HCT116 (cell line): ENCODE measurements around the gene MLKL. TPM values are rescaled to one million over a fixed set of nuclear protein-coding genes. Genes with fewer than 3 reads are reported as not detected.

Source experiments
- ATAC-seq: fragments of 200-7000 bp; cut with Tn5 transposase; 2 replicates; pipeline ENCODE4 v1.9.1; 2020; ENCODE audit warnings: mild to moderate bottlenecking, moderate library complexity
- BruUV-seq: library from RNA; stranded (reverse); fragments of 400-500 nt; replicated peaks from 2 replicates; lab custom pipeline; 2021; lab: Mats Ljungman, UMichigan
- CTCF ChIA-PET: fragments of 300-600 bp; sonication (Branson Sonifier 250); formaldehyde crosslinking; loops from one replicate; lab custom pipeline; 2021; ENCODE audit warnings: antibody characterized with exemption; lab: Charles Lee
- POLR2A ChIA-PET: fragments of 300-600, 350-600 bp; sonication (Branson Sonifier 250); formaldehyde crosslinking; loops from one replicate; lab custom pipeline; 2021; ENCODE audit warnings: antibody characterized with exemption; lab: Charles Lee
- RAD21 ChIA-PET, 2 experiments: fragments of 300-600 bp; sonication (Branson Sonifier 250); formaldehyde crosslinking; loops; one replicate each; lab custom pipeline; 2023; ENCODE audit warnings: low total read pairs in 2 of 2; ENCODE audit not compliant: uncharacterized antibody in 2 of 2, unreplicated experiment in 2 of 2, low non-redundant PET in 1 of 2; lab: Charles Lee
- DNase-seq: peaks from one replicate; pipeline ENCODE4 v3.0.0-alpha.2; 2010; ENCODE audit warnings: low read depth, low spot score
- H2AFZ ChIP-seq: fragments of 200-600 bp; shearing (Covaris generic), sonication (generic); 2 replicates; pipeline ENCODE4 v1.6.1; 2017; ENCODE audit warnings: low read depth, mixed run types, mixed read lengths, antibody characterized with exemption, low read length; ENCODE audit not compliant: poor library complexity, severe bottlenecking
- H3K27ac ChIP-seq: 2 replicates; pipeline ENCODE4 v1.5.1; 2012; ENCODE audit warnings: low read depth, low read length
- H3K27me3 ChIP-seq: fragments of 200-600 bp; sonication (generic); 2 replicates; pipeline ENCODE4 v1.6.1; 2016; ENCODE audit warnings: mixed run types, low read length, mixed read lengths; ENCODE audit not compliant: insufficient read depth
- H3K36me3 ChIP-seq, 2 experiments: fragments of 200-500 bp in 1 of 2; fragments of 200-600 bp in 1 of 2; sonication (Bioruptor generic) in 1 of 2; sonication (generic) in 1 of 2; 2 replicates each; pipeline versions ENCODE4 v1.5.1 to v1.6.1; 2014 to 2016; ENCODE audit warnings: low read length in 2 of 2, inconsistent platforms in 1 of 2, mixed read lengths in 1 of 2, mixed run types in 1 of 2; ENCODE audit not compliant: insufficient read depth in 2 of 2, control insufficient read depth in 1 of 2
- H3K4me1 ChIP-seq, 2 experiments: fragments of 200-600 bp in 1 of 2; sonication (generic) in 1 of 2; 2 replicates each; pipeline versions ENCODE4 v1.5.1 to v1.6.1; 2012 to 2017; ENCODE audit warnings: low read length in 2 of 2, inconsistent platforms in 1 of 2, mild to moderate bottlenecking in 1 of 2, mixed read lengths in 1 of 2, mixed run types in 1 of 2, moderate library complexity in 1 of 2; ENCODE audit not compliant: insufficient read depth in 2 of 2, control insufficient read depth in 1 of 2
- H3K4me2 ChIP-seq: fragments of 200-600 bp; sonication (generic); 2 replicates; pipeline ENCODE4 v1.6.1; 2017; ENCODE audit warnings: mixed run types, low read length, mixed read lengths
- H3K4me3 ChIP-seq, 2 experiments: fragments of 200-600 bp in 1 of 2; sonication (generic) in 1 of 2; replicated peaks in 1 of 2; 2 replicates each; pipeline ENCODE4 v1.5.1; 2011 to 2016; ENCODE audit warnings: low read length in 2 of 2, control low read depth in 1 of 2, low read depth in 1 of 2, mild to moderate bottlenecking in 1 of 2, mixed read lengths in 1 of 2, mixed run types in 1 of 2
- H3K79me2 ChIP-seq: fragments of 200-600 bp; sonication (generic); 2 replicates; pipeline ENCODE4 v1.6.1; 2017; ENCODE audit warnings: mild to moderate bottlenecking, mixed run types, low read length, moderate library complexity, mixed read lengths; ENCODE audit not compliant: insufficient read depth
- H3K9ac ChIP-seq: fragments of 200-600 bp; sonication (generic); 2 replicates; pipeline ENCODE4 v1.6.1; 2016; ENCODE audit warnings: low read length, mixed read lengths
- H3K9me2 ChIP-seq: fragments of 200-600 bp; sonication (generic), shearing (Covaris generic); 2 replicates; pipeline ENCODE4 v1.6.1; 2017; ENCODE audit warnings: mixed run types, mild to moderate bottlenecking, moderate library complexity; ENCODE audit not compliant: insufficient read depth
- H3K9me3 ChIP-seq, 2 experiments: fragments of 200-500 bp in 1 of 2; fragments of 200-600 bp in 1 of 2; sonication (Bioruptor generic) in 1 of 2; sonication (generic) in 1 of 2; 2 replicates each; pipeline ENCODE4 v1.6.1; 2014 to 2017; ENCODE audit warnings: low read length in 2 of 2, mixed read lengths in 2 of 2, inconsistent platforms in 1 of 2, low read depth in 1 of 2, mild to moderate bottlenecking in 1 of 2, mixed run types in 1 of 2, moderate library complexity in 1 of 2; ENCODE audit not compliant: control insufficient read depth in 1 of 2, insufficient read depth in 1 of 2
- H4K20me1 ChIP-seq: fragments of 200-600 bp; sonication (generic), shearing (Covaris generic); 2 replicates; pipeline ENCODE4 v1.6.1; 2017; ENCODE audit warnings: mixed run types, mild to moderate bottlenecking, moderate library complexity; ENCODE audit not compliant: insufficient read depth
- ELF1 ChIP-seq: IDR thresholded peaks from 2 replicates; pipeline ENCODE4 v1.6.1; 2012; ENCODE audit warnings: low read depth, borderline replicate concordance
- EZH2 ChIP-seq: fragments of 200-600 bp; sonication (generic); IDR thresholded peaks from 2 replicates; pipeline ENCODE4 v1.6.1; 2017; ENCODE audit warnings: antibody characterized with exemption, mixed run types
- EZH2phosphoT487 ChIP-seq: fragments of 200-600 bp; IDR thresholded peaks from 2 replicates; pipeline ENCODE4 v1.6.1; 2018; ENCODE audit warnings: antibody characterized with exemption, borderline replicate concordance
- JUND ChIP-seq: IDR thresholded peaks from 2 replicates; pipeline ENCODE4 v1.6.1; 2012
- MAX ChIP-seq: IDR thresholded peaks from 2 replicates; pipeline ENCODE4 v1.6.1; 2012
- POLR2A ChIP-seq: IDR thresholded peaks from 2 replicates; pipeline ENCODE4 v1.7.0; 2011; ENCODE audit warnings: borderline replicate concordance; ENCODE audit not compliant: insufficient read depth, insufficient read length; ENCODE audit errors: extremely low read depth
- POLR2AphosphoS5 ChIP-seq: IDR thresholded peaks from 2 replicates; pipeline ENCODE4 v1.6.1; 2011; ENCODE audit warnings: mild to moderate bottlenecking, low read depth, low read length, moderate library complexity
- SIN3A ChIP-seq: IDR thresholded peaks from 2 replicates; pipeline ENCODE4 v1.6.1; 2012; ENCODE audit warnings: low read depth
- SP1 ChIP-seq: IDR thresholded peaks from 2 replicates; pipeline ENCODE4 v1.6.1; 2012; ENCODE audit warnings: low read depth
- SRF ChIP-seq: IDR thresholded peaks from 2 replicates; pipeline ENCODE4 v1.6.1; 2012; ENCODE audit warnings: low read depth
- TCF7L2 ChIP-seq: IDR thresholded peaks from 2 replicates; pipeline ENCODE4 v1.7.0; 2011; ENCODE audit warnings: borderline replicate concordance, inconsistent platforms; ENCODE audit not compliant: insufficient read depth, insufficient read length; ENCODE audit errors: extremely low read depth
- YY1 ChIP-seq: IDR thresholded peaks from 2 replicates; pipeline ENCODE4 v1.6.1; 2011; ENCODE audit warnings: low read length, low read depth, moderate library complexity, mild to moderate bottlenecking; ENCODE audit not compliant: insufficient replicate concordance; ENCODE audit errors: extremely low read depth
- ZBTB33 ChIP-seq: IDR thresholded peaks from 2 replicates; pipeline ENCODE4 v1.6.1; 2011; ENCODE audit warnings: mild to moderate bottlenecking, low read length, moderate library complexity; ENCODE audit not compliant: insufficient replicate concordance; ENCODE audit errors: extremely low read depth
- ZFX ChIP-seq: fragments of 450-650 bp; IDR thresholded peaks from 2 replicates; pipeline ENCODE4 v1.6.1; 2017
- ZNF274 ChIP-seq: fragments of 200-500 bp; sonication (Bioruptor generic); IDR thresholded peaks from 2 replicates; pipeline ENCODE4 v1.6.1; 2014; ENCODE audit warnings: mild to moderate bottlenecking, low read depth, low read length, inconsistent platforms
- intact Hi-C: fragments of 100-400 bp; cut with micrococcal nuclease; formaldehyde crosslinking; loops from 2 replicates; pipeline ENCODE4 v1.10.0; 2022
- total RNA-seq: library from RNA; stranded (reverse); gene quantifications from one replicate; pipeline ENCODE4 v1.2.1, GENCODE V29; 2021; ENCODE audit not compliant: unreplicated experiment
- TF ChIP-seq, protein P1 (sequence below): IDR thresholded peaks from 2 replicates; pipeline ENCODE4 v1.6.1; 2012; ENCODE audit warnings: low read depth

MLKL gene
- total RNA-seq, 1 experiment from 2014 or later, result 8.3 TPM

GRCh38 chr16:74666425-74667254, 34.0 kb downstream of the MLKL start, which contains the start of gene RFWD3:
RFWD3 (minus strand) TSS chr16:74666877; CDS start chr16:74661449, 5,428 bp downstream.
- TSS peak; percentile 46 for BruUV-seq
- Histone ChIP-seq H3K4me1 (peaks cover 6 to 14% of the 10 kb centered on the region in 2 experiments; a peak in 2 of 4 replicates), H3K36me3 (peaks cover 24 to 36% of the 10 kb centered on the region in 2 experiments), H3K4me2 (peak within 1 kb of the TSS; percentile 86), H3K4me3 (peak within 1 kb of the TSS; percentile 94 to 96), H3K79me2 (peaks cover 51% of the 10 kb centered on the region), H3K27ac (peak within 1 kb of the TSS; percentile 78)
- POLR2A ChIA-PET, result interaction anchor here (0.7 to 1.3 kb wide), 9 partner anchors 10 to 787 kb away, joined by 3 to 7 read pairs (median 3); partner anchors contain the start of gene GLG1
- intact Hi-C loops, result no loop called here
- DNase-seq, result peak; percentile 97
- TF ChIP-seq SRF (no peak), MAX (0 out of 2 replicates have a peak, but pooled peaks have one; percentile 56), SIN3A (0 out of 2 replicates have a peak, but pooled peaks have one; percentile 59), ZNF274 (no peak), JUND (no peak), POLR2A (no peak), SP1 (peak; percentile 99), EZH2 (no peak), TCF7L2 (no peak), EZH2phosphoT487 (no peak), ZBTB33 (no peak), POLR2AphosphoS5 (peak; percentile 86), ZFX (peak; percentile 70; the same call in 1 of the 2 replicates), ELF1 (peak; percentile 85), YY1 (no peak)
- TF ChIP-seq, protein P1, sequence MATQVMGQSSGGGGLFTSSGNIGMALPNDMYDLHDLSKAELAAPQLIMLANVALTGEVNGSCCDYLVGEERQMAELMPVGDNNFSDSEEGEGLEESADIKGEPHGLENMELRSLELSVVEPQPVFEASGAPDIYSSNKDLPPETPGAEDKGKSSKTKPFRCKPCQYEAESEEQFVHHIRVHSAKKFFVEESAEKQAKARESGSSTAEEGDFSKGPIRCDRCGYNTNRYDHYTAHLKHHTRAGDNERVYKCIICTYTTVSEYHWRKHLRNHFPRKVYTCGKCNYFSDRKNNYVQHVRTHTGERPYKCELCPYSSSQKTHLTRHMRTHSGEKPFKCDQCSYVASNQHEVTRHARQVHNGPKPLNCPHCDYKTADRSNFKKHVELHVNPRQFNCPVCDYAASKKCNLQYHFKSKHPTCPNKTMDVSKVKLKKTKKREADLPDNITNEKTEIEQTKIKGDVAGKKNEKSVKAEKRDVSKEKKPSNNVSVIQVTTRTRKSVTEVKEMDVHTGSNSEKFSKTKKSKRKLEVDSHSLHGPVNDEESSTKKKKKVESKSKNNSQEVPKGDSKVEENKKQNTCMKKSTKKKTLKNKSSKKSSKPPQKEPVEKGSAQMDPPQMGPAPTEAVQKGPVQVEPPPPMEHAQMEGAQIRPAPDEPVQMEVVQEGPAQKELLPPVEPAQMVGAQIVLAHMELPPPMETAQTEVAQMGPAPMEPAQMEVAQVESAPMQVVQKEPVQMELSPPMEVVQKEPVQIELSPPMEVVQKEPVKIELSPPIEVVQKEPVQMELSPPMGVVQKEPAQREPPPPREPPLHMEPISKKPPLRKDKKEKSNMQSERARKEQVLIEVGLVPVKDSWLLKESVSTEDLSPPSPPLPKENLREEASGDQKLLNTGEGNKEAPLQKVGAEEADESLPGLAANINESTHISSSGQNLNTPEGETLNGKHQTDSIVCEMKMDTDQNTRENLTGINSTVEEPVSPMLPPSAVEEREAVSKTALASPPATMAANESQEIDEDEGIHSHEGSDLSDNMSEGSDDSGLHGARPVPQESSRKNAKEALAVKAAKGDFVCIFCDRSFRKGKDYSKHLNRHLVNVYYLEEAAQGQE, result no peak
- TF ChIP-seq, all 23 proteins: peak for 6
- ATAC-seq, result peak; percentile 99
- no peaks in the 10 kb centered on the region for H3K9me2 ChIP-seq
- no peaks in the 10 kb centered on the region for H3K27me3 ChIP-seq
- CTCF ChIA-PET, result interaction anchor here (0.7 to 1.4 kb wide), 2 partner anchors 13 to 196 kb away, joined by 3 to 5 read pairs; no protein-coding TSS in a partner anchor
- RAD21 ChIA-PET, result interaction anchor here in 1 of 2 experiments (0.5 kb wide), 1 partner anchor 10 kb away, joined by 3 read pairs; no protein-coding TSS in a partner anchor
- peaks cover 12% of the 10 kb centered on the region; the same call in 1 of the 2 replicates for H4K20me1 ChIP-seq
- H3K9me3 ChIP-seq, result no peaks in the 10 kb centered on the region
- H2AFZ ChIP-seq, result peak within 1 kb of the TSS; percentile 94
- H3K9ac ChIP-seq, result peak within 1 kb of the TSS; percentile 100
